HG03558 (cell line): ENCODE measurements around the gene RAB8B.

ENCODE experiments used
- ATAC-seq: cut with Tn5 transposase; IDR thresholded peaks from one replicate; pipeline ENCODE4 v1.9.1; 2021; ENCODE audit warnings: moderate number of reproducible peaks; ENCODE audit not compliant: unreplicated experiment; ENCODE audit errors: extremely low read depth

Gene RAB8B

DNA sequence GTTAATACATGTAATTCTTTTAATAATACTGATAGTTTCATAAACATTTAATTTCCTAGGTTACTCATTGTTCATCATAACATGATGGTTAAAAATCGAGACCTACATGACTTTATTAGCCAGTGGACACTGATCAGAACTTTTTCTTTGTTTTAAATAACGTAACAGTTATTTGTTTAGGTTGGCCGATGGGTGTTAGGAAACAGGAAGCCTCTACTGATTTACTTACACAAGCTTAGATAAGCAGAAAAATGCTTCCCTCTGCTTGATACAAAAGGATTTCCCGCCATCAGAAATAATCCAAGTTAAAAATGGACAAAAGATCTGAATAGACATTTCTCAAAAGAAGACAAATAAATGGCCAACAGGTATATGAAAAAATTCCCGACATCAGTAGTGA lies 71.4 kb downstream of the RAB8B start:
- ATAC-seq = no peak

DNA sequence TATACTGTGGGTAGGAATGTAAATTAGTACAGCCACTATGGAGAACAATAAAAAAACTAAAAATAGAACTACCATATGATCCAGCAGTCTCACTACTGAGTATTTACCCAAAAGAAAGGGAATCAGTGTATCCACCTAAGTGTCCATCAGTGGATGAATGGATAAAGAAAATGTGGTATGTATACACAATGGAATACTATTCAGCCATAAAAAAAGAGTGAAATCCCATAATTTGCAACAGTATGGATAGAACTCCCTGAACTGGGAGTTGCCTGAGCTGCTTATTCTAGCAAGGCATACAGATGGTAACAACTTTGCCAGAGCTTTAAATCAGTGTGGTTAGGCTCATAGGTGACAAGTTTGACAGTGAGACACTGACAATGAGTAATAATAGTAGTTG lies 71.9 kb downstream of the RAB8B start:
- no peak for ATAC-seq

DNA sequence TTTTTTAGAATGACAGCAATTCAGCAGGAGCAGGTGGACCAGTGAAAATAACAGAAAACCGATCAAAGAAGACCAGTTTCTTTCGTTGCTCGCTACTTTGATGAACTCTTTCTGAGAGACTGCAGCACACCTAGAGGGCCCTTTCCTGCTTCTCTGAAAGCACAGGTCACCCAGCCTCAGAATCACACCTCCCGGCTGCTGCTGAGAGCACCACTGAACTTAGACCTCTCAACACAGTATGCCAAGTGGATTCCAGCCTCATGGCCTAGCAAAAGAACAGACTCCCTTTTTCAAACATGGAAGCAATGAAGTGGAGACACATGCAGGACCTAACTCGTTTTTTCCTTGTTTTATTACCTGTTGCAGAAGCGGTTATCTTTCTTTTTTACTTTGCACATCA lies 74.1 kb downstream of the RAB8B start:
- no peak for ATAC-seq

DNA sequence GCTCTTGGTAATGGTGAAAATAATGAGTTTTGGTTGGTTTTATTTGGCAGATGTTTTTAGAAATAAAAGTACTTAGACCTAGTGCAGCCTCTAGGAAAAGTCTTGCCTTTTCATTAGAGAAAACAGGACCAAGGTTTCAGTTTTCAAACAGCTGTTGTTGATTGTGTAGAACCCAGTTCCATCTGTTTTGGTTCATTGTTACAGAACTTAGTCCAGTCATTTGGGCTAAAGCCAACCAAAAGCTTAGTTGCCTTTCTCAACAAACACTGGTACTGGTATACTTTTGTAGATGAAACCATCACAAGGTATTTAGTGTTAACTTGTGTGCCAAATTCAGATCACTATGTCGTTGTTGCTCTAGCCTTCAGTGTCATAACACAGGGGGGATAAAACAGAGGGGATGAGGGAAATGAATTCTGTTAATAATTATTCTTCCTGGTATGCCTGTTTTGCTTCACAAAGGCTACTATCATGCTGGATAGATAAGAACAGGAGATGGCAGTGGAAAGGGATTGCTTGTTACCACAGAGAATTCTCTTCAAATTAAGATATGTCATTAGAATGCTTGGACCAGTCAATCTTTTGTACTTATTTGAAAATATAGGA lies 75.4 kb downstream of the RAB8B start:
- no peak for ATAC-seq

DNA sequence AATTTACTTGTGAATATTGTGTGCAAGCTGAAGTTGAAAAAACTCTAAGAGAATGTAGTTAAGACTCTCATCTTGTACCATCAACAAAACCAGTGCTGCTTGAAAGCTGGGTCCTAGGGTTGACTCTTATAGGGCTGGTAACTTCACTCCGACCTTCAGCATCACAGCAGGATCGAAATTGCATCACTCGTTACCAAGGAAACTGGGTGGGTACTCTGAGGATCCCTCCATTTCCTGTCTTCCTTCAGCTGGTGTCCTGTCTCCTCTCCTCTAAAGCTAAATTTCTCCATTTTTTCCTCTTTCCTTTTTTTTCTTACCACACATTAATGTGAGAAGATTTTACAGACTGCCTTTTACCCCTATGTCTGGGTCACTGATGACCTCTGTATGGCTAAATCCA lies 85.0 kb downstream of the RAB8B start:
- ATAC-seq = no peak

DNA sequence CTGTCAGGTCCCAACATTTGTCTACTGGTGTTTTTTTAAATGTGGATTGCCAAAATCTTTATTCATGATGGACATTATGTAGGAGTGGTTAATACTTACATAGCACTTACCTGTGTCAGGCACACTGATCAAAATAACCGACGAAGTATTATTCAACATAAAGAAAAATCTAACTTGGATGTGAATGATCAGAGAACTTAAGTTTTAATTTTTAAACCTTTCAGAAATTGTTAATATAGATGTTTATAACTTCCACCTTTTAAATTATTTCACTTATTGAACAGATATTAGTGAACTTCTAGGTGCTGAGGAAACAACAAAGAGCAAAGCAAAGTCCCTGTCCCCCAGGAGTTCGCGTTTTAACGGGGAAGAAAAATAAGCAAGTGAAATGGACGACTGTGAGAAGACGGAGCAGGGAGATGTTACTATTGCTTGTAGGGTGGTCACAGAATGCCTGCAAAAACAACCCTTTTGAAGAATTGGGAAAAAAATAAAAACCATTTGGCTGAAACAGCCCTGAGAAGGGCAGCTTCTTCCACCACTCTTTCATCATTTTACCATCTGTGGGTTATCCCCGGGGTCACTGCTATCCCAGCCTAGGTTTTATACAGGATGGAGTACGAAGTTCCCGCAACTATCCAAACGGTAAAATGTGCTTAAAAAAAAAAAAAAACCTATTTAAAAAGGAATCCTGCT lies 87.1 kb downstream of the RAB8B start:
- ATAC-seq = no peak

DNA sequence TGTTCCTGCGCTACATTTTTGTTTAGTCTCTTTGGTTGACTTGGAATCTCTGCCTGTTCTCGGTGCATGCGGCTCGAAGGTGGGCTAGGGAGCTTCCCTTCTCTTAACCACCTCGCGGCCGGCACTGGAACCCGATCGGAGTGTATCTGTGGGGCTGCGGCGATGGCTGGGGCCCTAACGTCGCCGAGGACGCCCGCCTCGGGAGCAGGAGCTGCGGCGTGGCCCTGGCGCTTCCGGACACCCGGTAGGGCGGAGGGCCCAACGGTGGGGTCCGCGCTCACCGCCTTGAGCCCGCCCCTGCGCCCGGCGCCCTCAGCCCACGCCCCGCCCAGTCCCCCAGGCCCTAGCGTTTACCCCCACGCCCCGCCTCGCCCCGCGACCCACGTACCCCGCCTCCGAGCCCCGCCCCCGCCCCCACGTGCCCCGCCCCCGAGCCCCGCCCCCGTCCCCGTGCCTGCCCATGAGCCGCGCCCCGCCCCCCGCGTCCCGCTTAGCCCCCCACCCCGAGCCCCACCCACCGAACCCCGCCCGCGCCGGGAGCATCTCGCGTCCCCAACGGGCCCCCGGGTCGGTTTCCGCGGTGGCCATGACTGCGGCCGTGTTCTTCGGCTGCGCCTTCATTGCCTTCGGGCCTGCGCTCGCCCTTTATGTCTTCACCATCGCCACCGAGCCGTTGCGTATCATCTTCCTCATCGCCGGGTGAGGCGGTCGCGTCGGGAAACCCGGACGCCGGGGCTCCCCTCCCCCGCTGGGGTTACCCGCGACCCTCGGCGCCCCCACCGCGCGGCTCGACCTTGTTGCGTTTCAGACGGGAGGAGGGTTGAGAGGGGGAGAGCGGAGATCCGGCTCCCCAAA lies 87.9 kb downstream of the RAB8B start, which contains the start of gene APH1B:
Gene APH1B (plus strand): TSS at position 568 of the 855 bp plus-strand sequence. CDS start 19 bp downstream, at position 587.
- no peak for ATAC-seq

DNA sequence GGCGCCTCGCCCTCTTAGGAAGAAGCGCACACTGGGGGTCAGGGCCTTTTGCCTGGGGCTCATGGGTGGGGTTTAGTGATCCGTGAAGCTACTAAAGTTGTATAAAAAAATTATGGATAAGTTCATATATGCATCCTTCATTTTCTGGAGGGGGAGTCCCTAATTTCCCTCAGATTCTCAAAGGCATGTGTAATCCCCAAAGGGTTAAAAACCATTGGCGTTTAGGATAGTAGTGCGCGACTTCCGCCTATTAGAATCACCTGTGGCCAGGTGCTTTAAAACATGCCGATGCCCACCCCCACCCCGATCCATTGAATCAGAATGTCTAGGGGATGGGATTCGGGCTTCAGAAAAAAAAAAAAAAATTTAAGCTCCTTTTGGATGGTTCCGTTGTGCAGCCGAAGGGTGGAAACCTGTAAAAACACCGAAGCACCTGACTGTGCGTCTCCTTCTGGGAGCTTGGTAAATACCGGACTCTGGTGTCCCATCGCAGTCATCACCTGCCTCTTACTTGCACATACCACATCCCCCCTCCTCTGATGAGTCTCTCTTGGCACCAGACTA lies 88.6 kb downstream of the RAB8B start:
- ATAC-seq = no peak

DNA sequence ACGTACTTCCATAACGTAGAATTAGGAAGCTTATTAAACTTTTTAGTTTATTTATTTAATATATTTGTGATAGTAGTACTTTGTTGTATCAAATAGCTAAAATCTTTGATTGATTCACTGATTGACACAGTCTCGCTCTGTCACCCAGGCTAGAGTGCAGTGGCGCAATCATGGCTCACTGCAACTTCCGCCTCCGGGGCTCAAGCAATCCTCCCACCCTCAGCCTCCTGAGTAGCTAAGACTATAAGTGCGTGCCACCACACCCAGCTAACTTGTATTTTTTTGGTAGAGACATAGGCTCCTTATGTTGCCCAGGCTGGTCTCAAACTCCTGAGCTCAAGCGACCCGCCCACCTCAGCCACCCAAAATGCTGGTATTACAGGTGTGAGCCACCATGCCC lies 93.7 kb downstream of the RAB8B start:
- no peak for ATAC-seq

DNA sequence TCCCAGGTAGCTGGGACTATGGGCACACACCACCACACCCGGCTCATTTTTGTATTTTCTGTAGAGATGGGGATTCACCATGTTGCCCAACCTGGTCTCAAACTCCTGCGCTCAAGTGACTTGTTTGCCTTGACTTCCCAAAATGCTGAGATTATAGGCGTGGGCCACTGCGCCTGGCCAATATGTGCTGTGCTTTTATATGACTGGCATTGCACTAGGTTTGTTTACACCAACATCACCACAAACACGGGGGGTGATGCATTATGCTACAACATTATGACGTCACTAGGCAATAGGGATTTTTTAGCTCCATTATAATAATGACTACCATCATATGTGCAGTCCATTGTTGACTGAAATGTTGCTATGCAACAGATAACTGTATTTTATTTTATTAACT lies 94.9 kb downstream of the RAB8B start:
- ATAC-seq = no peak

DNA sequence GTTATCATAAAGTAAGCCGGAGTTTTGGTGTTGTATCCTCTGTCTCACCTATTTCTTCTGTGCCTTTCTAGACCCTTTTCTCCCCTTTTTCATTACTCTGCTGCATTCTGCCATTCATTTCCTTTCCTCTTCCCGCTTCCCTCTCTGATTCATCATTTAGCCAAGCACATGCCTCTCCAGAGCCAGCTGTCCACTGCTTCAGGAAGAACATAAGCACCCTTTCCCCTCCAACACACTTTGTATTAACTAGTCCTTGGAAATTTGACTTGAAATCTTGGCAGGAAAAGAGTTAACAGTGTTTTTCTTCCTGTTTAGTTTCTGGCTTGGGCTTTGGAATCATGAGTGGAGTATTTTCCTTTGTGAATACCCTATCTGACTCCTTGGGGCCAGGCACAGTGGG lies 97.7 kb downstream of the RAB8B start:
- no peak for ATAC-seq

DNA sequence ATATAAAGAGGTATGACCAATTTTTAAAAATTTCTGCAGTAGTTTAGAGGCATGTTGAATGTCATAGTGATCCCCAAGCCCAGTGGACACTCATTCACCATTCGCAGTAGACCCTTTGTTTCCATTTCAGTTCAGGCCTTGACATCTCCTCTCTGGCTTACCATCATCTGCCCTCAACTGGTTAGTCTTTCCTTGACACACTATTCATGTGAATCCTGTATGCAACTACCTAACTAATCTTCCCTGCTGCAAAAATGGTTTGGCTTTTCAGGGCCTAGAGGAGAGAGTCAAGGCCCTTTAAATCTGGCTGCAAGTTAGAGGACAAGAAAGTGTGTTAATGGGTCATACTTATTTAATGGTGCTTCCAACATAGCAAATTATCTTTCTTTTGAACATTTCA lies 98.9 kb downstream of the RAB8B start:
- ATAC-seq = no peak

DNA sequence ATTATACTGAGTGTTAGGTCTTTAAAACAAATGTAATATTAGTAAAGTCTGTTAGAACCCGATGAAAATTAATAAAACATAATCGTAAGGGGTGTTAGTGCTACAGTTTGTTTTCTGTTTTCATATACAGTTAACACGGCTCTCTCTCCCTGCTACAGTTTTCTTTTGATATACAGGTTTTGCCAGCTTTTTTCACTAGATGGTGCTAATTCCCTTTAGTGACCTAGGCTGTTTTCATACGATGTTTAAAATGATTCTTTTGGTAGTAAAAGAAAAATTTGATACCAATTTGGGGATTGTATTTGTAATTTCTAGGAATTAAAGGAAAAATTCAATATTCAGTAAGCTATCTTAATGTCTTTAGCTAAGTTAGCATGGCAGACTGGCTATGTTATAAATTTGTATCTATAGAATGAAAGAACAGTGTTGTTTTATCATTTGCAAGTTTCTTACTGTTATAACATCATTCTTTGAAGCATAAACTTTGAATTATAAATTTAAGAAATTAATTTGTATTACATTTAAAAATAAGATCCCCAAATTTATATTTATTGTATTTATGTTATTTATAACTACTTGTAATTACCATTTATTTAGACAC lies 99.5 kb downstream of the RAB8B start:
- ATAC-seq = no peak

DNA sequence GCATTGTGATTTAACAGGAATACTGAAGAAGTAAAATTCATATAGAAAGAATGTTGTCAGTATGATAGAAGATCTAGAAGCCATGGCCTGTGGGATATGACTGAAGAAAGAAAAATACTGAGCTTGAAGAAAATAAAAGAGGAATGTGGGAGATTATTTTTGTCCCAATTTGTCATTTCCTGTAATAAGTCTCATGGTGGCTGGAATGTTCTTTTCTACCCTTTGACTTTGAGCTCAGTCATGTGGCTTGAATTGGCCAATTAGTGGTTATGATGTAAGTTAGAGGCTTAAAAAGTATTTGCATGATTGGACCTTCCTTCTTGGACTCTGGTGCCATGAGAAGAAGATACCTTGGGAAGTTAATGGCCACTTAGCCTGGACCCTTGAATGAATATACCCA lies 102.1 kb downstream of the RAB8B start:
- no peak for ATAC-seq

DNA sequence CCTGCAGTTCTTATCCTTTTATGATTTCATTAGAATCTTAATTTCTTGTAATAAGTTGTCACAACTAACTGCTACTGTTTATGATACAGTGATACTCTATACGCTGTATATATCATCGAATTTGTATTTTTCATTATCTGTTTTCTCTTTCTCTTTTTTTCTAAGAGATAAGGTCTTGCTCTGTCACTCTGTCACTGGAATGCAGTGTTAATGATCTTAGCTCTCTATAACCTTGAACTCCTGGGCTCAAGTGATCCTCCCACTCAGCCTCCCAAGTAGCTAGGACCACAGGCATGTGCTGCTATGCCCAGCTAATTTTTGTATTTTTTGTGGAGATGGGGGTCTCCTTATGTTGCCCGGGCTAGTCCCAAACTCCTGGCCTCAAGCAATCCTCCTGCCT lies 102.8 kb downstream of the RAB8B start:
- no peak for ATAC-seq

DNA sequence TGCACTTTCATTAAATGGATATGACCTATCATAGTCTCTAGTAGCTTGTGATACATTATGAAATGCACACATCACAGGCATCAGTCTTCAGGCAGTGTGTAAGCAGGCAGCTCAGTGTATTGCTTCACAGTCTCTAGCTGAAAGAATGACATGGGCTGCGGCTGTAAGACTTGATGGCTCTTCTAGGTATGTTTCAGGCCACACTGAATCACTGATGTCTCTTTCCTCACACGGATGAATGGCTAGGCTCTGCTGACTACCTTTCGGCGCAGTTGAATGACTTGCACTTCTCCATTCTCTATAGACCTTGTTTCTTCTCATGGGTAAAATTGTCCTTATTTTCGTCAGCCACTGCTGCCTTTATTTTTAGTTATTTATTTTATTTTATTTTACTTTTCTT lies 103.4 kb downstream of the RAB8B start:
- no peak for ATAC-seq

DNA sequence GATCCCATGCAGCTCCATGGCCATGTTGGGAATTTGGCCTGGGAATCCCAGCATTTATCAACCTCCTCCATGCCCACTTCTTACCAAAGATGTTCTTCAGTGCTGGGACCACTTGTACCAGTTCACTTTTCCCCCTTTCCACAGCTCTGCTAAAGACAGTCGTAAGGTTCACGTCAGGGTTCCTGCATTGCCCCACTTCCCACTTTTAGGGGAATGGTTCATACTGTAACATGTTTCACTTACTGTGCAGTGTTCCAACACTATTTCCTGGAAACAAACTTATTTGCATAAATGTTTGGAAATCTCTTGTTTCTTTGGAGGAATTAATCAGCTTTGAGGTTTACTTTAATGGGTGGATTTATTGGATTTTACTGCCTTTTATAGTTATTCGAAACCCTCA lies 105.0 kb downstream of the RAB8B start:
- ATAC-seq = no peak

DNA sequence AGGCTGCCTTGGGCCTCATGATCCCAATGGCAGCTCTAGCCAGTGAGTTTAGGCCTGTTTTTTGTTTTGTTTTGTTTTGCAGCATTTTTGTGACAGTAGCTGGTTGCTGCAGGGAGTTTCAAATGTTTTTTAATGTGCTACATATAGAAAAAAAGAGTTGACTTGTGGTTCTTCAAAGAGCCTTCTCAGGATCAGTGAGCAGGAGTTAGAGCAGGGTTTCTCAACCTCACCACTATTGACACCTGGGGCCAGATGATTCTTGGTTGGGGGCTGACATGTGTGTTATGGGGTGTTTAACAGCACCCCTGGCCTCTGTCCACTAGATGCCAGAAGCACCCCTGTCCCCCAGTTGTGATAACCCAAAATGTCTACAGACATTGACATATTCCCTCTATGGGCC lies 105.9 kb downstream of the RAB8B start:
- ATAC-seq = no peak

DNA sequence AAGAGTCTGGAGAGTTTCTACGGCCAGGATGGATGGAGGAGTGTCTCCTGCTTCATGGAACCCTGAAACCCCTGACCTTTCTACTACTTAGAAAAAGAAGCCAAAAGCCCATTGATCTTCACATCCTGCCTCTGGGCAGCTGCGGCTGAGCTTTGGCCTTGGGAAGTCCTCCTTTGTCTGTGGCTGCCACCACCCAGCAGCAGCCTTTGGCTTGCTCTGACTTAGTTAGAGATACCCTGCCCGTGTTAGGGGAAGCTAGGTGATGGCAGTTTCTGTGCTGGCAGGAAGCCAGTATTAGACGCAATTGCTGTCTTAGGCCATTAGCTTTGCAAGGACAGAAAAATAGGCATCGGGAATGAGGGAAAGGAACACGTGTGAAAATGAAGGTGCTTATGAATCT lies 106.8 kb downstream of the RAB8B start:
- ATAC-seq = no peak

DNA sequence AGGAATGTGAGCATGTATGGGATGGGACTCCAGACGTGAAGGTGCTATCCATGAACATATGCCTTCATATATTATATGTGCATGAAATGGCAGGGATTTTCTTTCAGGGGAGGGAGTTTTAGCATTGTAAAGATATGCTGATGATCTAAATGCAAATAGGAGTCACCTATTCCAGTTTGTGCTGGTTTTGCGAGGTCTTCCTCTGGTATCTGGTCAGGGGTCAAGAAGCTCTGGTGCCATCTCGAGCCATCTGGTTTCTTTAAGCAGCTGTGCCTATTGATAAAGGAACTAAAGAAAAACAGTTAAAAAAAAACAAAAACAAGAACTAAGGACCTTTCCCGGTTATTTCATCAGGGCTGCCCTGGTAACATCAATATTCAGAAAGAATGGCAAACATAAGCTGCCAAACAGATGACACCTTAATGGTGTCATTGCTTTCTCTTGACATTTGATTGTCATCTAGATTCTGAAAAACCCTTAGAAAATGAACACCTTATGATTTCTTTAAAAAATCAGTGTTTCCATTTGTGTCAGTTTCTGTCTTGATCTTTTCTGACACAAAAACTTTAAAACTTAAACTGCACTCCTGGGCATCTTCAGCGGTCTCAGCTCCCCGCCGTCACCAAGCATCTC lies 110.7 kb downstream of the RAB8B start:
- ATAC-seq = no peak
